ENCODE data around the gene STPG3. TPM values are rescaled to one million over a fixed set of nuclear protein-coding genes. Genes with fewer than 3 reads are reported as not detected.

STPG3 gene
- total and polyA plus RNA-seq, 2 of the 13 experiments (the other 11 are each of a cell fraction or from before 2014, with no cell fraction given), result not detected

GRCh38 chr9:137254624-137255447, 3.8 kb downstream of the STPG3 start, which contains the start of gene NELFB (continued):
- TF ChIP-seq ZBTB40 (IDR thresholded peaks at IDR 0.05) (no peak), ZBTB40 (CRISPR knock-in tag; IDR thresholded peaks at IDR 0.05) (no peak; the same call in 1 of the 2 replicates), GABPA (IDR thresholded peaks at IDR 0.05; ENCODE audit: low read depth, low read length) (no peak), GABPA (CRISPR knock-in tag; IDR thresholded peaks at IDR 0.05; ENCODE audit: low read depth) (peak; percentile 72), STAT5B (CRISPR knock-in tag; IDR thresholded peaks at IDR 0.05) (no peak), CHCHD3 (CRISPR knock-in tag; IDR thresholded peaks at IDR 0.05) (peak; percentile 40; the same call in 1 of the 2 replicates), ZNF513 (CRISPR knock-in tag; conservative IDR thresholded peaks at IDR 0.05) (no peak; the same call in 1 of the 2 replicates), CHD2 (IDR thresholded peaks at IDR 0.05; ENCODE audit: low read depth, low read length) (peak; percentile 34; the same call in 1 of the 2 replicates), BRCA1 (CRISPR knock-in tag; IDR thresholded peaks at IDR 0.05) (no peak), ZNF816 (CRISPR knock-in tag; IDR thresholded peaks at IDR 0.05; ENCODE audit: borderline replicate concordance) (no peak), ZHX2 (IDR thresholded peaks at IDR 0.05; ENCODE audit: low read depth) (peak; percentile 86), ZHX2 (CRISPR knock-in tag; IDR thresholded peaks at IDR 0.05; ENCODE audit: borderline replicate concordance) (no peak)

All from HepG2 (cell line).